Mesenchymal stem cell (in vitro differentiated cells and primary cell): ENCODE data around the gene INSIG2. TPM values are rescaled to one million over a fixed set of nuclear protein-coding genes. Genes with fewer than 3 reads are reported as not detected.
A peak's percentile ranks its signal among the peaks of the same experiment; 100 is the strongest.

Experiments used
- DNase-seq: peaks from one replicate; pipeline ENCODE4 v3.0.0-alpha.2; 2013
- H2AFZ ChIP-seq: one replicate; pipeline ENCODE4 v1.6.1; 2013; ENCODE audit warnings: low read depth, mild to moderate bottlenecking, control low read depth, inconsistent platforms, low read length, moderate library complexity
- H2AK5ac ChIP-seq: 2 replicates; pipeline ENCODE4 v1.6.1; 2013; ENCODE audit warnings: low read length, moderate library complexity, mild to moderate bottlenecking, inconsistent platforms; ENCODE audit not compliant: severe bottlenecking
- H2BK120ac ChIP-seq: one replicate; pipeline ENCODE4 v1.6.1; 2013; ENCODE audit warnings: low read depth, mild to moderate bottlenecking, inconsistent platforms, low read length, moderate library complexity
- H2BK12ac ChIP-seq, 2 experiments: one replicate each; pipeline ENCODE4 v1.6.1; 2013; ENCODE audit warnings: inconsistent platforms in 2 of 2, low read length in 2 of 2, mild to moderate bottlenecking in 2 of 2, moderate library complexity in 2 of 2, control low read depth in 1 of 2
- H2BK15ac ChIP-seq: one replicate; pipeline ENCODE4 v1.6.1; 2013; ENCODE audit warnings: mild to moderate bottlenecking, low read depth, inconsistent platforms; ENCODE audit not compliant: poor library complexity, severe bottlenecking
- H2BK5ac ChIP-seq: 2 replicates; pipeline ENCODE4 v1.6.1; 2013; ENCODE audit warnings: low read depth, mild to moderate bottlenecking, low read length, control low read depth, inconsistent platforms; ENCODE audit not compliant: poor library complexity, severe bottlenecking
- H3K14ac ChIP-seq, 2 experiments: one replicate each; pipeline ENCODE4 v1.6.1; 2013; ENCODE audit warnings: inconsistent platforms in 2 of 2, low read length in 2 of 2, control low read depth in 1 of 2, mild to moderate bottlenecking in 1 of 2, moderate library complexity in 1 of 2
- H3K18ac ChIP-seq, 2 experiments: one replicate each; pipeline ENCODE4 v1.6.1; 2013; ENCODE audit warnings: inconsistent platforms in 2 of 2, low read length in 2 of 2, control low read depth in 1 of 2, low read depth in 1 of 2, mild to moderate bottlenecking in 1 of 2
- H3K23ac ChIP-seq, 2 experiments: one replicate each; pipeline ENCODE4 v1.6.1; 2013; ENCODE audit warnings: inconsistent platforms in 2 of 2, low read length in 2 of 2, mild to moderate bottlenecking in 2 of 2, moderate library complexity in 2 of 2, control low read depth in 1 of 2
- H3K27ac ChIP-seq: 2 replicates; pipeline ENCODE4 v1.5.1; 2013; ENCODE audit warnings: mild to moderate bottlenecking, moderate library complexity, low read length, control low read depth, inconsistent platforms; ENCODE audit not compliant: poor library complexity, severe bottlenecking
- H3K27me3 ChIP-seq, 2 experiments: 2 replicates each; pipeline versions ENCODE4 v1.6.1 to v1.7.0; 2013; ENCODE audit warnings: low read length in 2 of 2, mild to moderate bottlenecking in 2 of 2, moderate library complexity in 2 of 2, control low read depth in 1 of 2, inconsistent platforms in 1 of 2; ENCODE audit not compliant: control insufficient read depth in 1 of 2, insufficient read depth in 1 of 2
- H3K36me3 ChIP-seq, 2 experiments: 2 replicates each; pipeline versions ENCODE4 v1.6.1 to v1.7.0; 2013; ENCODE audit warnings: low read length in 2 of 2, control low read depth in 1 of 2, inconsistent platforms in 1 of 2, low read depth in 1 of 2, mild to moderate bottlenecking in 1 of 2; ENCODE audit not compliant: insufficient read depth in 2 of 2, control insufficient read depth in 1 of 2
- H3K4ac ChIP-seq, 2 experiments: one replicate each; pipeline ENCODE4 v1.6.1; 2013; ENCODE audit warnings: inconsistent platforms in 2 of 2, low read length in 2 of 2, mild to moderate bottlenecking in 2 of 2, moderate library complexity in 2 of 2, control low read depth in 1 of 2, low read depth in 1 of 2
- H3K4me1 ChIP-seq: 2 replicates; pipeline ENCODE4 v1.6.1; 2013; ENCODE audit warnings: low read depth, low read length, control low read depth; ENCODE audit not compliant: control insufficient read depth, insufficient read depth
- H3K4me2 ChIP-seq: 2 replicates; pipeline ENCODE4 v1.6.1; 2013; ENCODE audit warnings: low read length, mild to moderate bottlenecking, inconsistent platforms; ENCODE audit not compliant: poor library complexity, severe bottlenecking
- H3K4me3 ChIP-seq, 2 experiments: 2 replicates each; pipeline versions ENCODE4 v1.5.1 to v1.7.0; 2013; ENCODE audit warnings: low read length in 2 of 2, mild to moderate bottlenecking in 2 of 2, control low read depth in 1 of 2, low read depth in 1 of 2; ENCODE audit not compliant: insufficient read depth in 1 of 2
- H3K79me1 ChIP-seq: replicated peaks from 2 replicates; pipeline ENCODE4 v1.6.1; 2013; ENCODE audit warnings: mild to moderate bottlenecking, control low read depth, low read length, inconsistent platforms; ENCODE audit not compliant: poor library complexity, severe bottlenecking
- H3K9ac ChIP-seq: 2 replicates; pipeline ENCODE4 v1.7.0; 2013; ENCODE audit warnings: mild to moderate bottlenecking, low read length, moderate library complexity
- H3K9me3 ChIP-seq: 2 replicates; pipeline ENCODE4 v1.7.0; 2013; ENCODE audit warnings: mild to moderate bottlenecking, low read length; ENCODE audit not compliant: control insufficient read depth
- H4K8ac ChIP-seq: one replicate; pipeline ENCODE4 v1.6.1; 2013; ENCODE audit warnings: inconsistent platforms, mild to moderate bottlenecking, low read length, moderate library complexity
- H4K91ac ChIP-seq: one replicate; pipeline ENCODE4 v1.6.1; 2013; ENCODE audit warnings: mild to moderate bottlenecking, low read length, inconsistent platforms
- WGBS: methylation state at CpG from one replicate; pipeline ENCODE4 v1.1.7; 2013; ENCODE audit warnings: mixed read lengths; 5-methylcytosine and 5-hydroxymethylcytosine counted together
- polyA plus RNA-seq, 2 experiments: library from polyadenylated mRNA; stranded (reverse); fragments of 200-250 nt; gene quantifications; one replicate each; pipeline ENCODE4 v1.2.3, GENCODE V29; 2013

Gene INSIG2
- 10.1 TPM for polyA plus RNA-seq (2013, experiment 1 of 2)
- 10.5 TPM for polyA plus RNA-seq (2013, experiment 2 of 2)

DNA sequence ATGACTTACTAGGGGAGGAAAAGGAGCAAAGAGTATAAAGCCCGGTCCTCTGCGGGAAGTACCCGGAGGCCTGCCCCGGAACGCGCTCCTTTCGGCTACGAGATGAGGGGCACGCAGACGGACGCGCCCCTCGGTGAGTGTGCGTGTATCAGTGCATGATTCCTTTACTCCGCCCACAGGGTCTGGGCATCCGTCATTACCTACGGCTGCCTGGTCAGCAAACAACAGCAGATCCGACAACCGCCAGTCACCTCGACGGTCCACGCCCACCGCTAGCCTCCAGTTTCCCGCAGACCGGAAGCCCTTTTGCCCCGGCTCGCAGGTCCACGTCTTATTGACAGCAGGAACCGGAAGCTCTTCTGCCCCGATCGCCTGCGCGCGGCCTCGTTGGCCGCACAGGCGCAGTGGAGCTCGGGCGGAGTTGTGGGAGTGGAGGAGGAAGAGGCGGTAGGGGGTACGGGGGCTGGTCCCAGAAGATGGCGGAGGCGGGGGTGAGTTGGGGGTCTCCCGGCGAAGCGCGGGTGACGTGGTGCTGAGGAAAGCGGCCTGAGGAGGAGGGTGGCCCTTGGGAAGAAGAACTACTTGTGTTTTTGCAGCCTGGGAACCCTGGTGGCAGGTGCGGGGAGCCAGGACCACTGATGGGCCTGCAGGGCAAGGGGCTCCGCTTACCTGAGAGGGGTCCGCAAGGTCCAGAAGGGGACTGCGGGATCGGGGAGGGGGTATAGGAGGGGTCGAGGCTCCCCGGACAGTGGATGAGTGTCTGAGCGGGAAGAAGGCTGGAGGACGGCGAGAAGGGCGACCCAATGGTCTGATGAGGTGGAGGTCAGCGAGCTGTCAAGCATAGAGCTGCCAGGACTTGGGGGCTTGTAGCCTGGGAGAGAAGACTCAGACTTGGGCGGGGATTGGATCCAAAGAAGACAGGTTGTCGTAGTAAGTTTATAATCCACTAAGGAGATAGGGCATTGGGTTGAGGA is at the start of gene INSIG2:
Gene INSIG2 (plus strand): TSS at position 421 of the 974 bp plus-strand sequence. CDS start 8,086 bp downstream, outside the sequence.
- Histone ChIP-seq H3K36me3 (no peaks in the 10 kb centered on the region), H3K4ac (peak within 1 kb of the TSS in 1 of 2 experiments; percentile 95), H4K91ac (peak within 1 kb of the TSS; percentile 90), H2AK5ac (no peak within 1 kb of the TSS), H3K4me3 (peak within 1 kb of the TSS; percentile 86 to 98), H3K27me3 (peaks cover 0 to 12% of the 10 kb centered on the region in 2 experiments), H2BK120ac (peak within 1 kb of the TSS; percentile 0), H2BK15ac (no peak within 1 kb of the TSS), H2BK5ac (peak within 1 kb of the TSS; percentile 19), H3K27ac (peak within 1 kb of the TSS; percentile 35), H3K18ac (peak within 1 kb of the TSS; percentile 94 to 96), H2AFZ (peak within 1 kb of the TSS; percentile 95), H3K4me1 (no peaks in the 10 kb centered on the region), H4K8ac (peak within 1 kb of the TSS; percentile 91), H3K9ac (peak within 1 kb of the TSS; percentile 93), H3K79me1 (peaks cover 9% of the 10 kb centered on the region), H2BK12ac (peak within 1 kb of the TSS; percentile 83 to 84), H3K14ac (peak within 1 kb of the TSS in 1 of 2 experiments; percentile 87), H3K23ac (no peak within 1 kb of the TSS), H3K4me2 (peak within 1 kb of the TSS; percentile 98), H3K9me3 (no peaks in the 10 kb centered on the region)
- WGBS = under 1% methylated on average over 63 of the region's 63 CpGs
- peak; percentile 94 for DNase-seq

GRCh38 chr2:118040891-118041290 is 47.4 kb upstream of the INSIG2 start:
- H2BK5ac ChIP-seq = no peak overlapping the region
- no peak overlapping the region for H3K27ac ChIP-seq
- no peak overlapping the region for H2AK5ac ChIP-seq
- H2BK120ac ChIP-seq = no peak overlapping the region
- DNase-seq = no peak
- no peaks in the 10 kb centered on the region for H3K79me1 ChIP-seq
- H3K23ac ChIP-seq = no peak overlapping the region
- H4K8ac ChIP-seq = no peak overlapping the region
- H2BK12ac ChIP-seq = no peak overlapping the region
- WGBS = 84% methylated on average over 7 of the region's 7 CpGs
- peaks cover 15 to 23% of the 10 kb centered on the region in 2 experiments for H3K27me3 ChIP-seq
- no peak overlapping the region for H3K4me2 ChIP-seq
- no peak overlapping the region for H3K4me3 ChIP-seq
- H3K4ac ChIP-seq = no peak overlapping the region
- no peak overlapping the region for H3K9ac ChIP-seq
- no peak overlapping the region for H2AFZ ChIP-seq
- H3K18ac ChIP-seq = no peak overlapping the region
- no peaks in the 10 kb centered on the region for H3K36me3 ChIP-seq
- no peak overlapping the region for H2BK15ac ChIP-seq
- no peaks in the 10 kb centered on the region for H3K4me1 ChIP-seq
- no peak overlapping the region for H4K91ac ChIP-seq
- no peak overlapping the region for H3K14ac ChIP-seq
- peaks cover 16% of the 10 kb centered on the region for H3K9me3 ChIP-seq

DNA sequence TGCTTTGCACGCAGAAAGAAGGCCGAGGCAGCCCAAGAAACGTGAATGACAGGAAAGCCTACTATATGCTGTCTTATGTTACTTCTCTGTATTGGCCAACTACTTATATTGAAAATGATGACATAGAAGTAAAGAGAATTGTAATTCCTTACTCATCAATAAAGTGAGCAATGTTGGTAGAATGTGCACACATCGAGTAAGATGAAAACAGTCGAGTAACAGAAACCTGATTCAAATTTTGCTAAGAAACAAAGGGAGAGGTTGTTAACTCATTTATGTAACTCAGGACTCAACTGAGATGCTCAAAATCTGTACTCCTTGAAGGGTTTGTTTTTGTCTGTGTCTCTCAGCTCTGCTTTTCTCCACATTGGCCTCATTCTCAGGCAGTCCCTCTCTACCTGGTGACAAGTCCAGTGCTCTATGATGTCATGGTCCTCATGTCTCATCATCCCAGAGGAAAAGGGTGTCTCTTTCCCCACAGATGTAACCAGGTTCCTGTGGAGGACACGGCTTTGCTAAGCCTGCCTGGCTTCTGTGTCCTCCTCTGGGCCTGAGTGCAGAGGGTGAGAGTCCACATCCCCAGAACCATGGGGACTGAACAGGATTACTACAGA is 44.1 kb upstream of the INSIG2 start:
- Histone ChIP-seq H4K91ac (no peak overlapping the region), H2AFZ (no peak overlapping the region), H3K79me1 (no peaks in the 10 kb centered on the region), H4K8ac (no peak overlapping the region), H2BK15ac (no peak overlapping the region), H3K23ac (no peak overlapping the region), H2AK5ac (no peak overlapping the region), H3K14ac (no peak overlapping the region), H3K9me3 (no peaks in the 10 kb centered on the region), H3K27me3 (peaks cover 14 to 22% of the 10 kb centered on the region in 2 experiments), H3K27ac (no peak overlapping the region), H3K4me2 (no peak overlapping the region), H2BK120ac (no peak overlapping the region), H3K4me1 (no peaks in the 10 kb centered on the region), H2BK5ac (no peak overlapping the region), H3K36me3 (no peaks in the 10 kb centered on the region), H3K9ac (peak overlapping the region; percentile 53), H3K4me3 (no peak overlapping the region), H3K4ac (no peak overlapping the region), H2BK12ac (no peak overlapping the region), H3K18ac (no peak overlapping the region)
- 87% methylated on average over 6 of the region's 6 CpGs for WGBS
- DNase-seq = no peak

GRCh38 chr2:118044854-118045253 is 43.4 kb upstream of the INSIG2 start:
- DNase-seq = no peak
- Histone ChIP-seq H2BK120ac (no peak overlapping the region), H4K8ac (no peak overlapping the region), H2BK15ac (no peak overlapping the region), H2BK12ac (no peak overlapping the region), H3K9me3 (no peaks in the 10 kb centered on the region), H3K36me3 (no peaks in the 10 kb centered on the region), H3K27me3 (peaks cover 14 to 29% of the 10 kb centered on the region in 2 experiments), H4K91ac (no peak overlapping the region), H3K4me2 (no peak overlapping the region), H3K4ac (no peak overlapping the region), H3K14ac (no peak overlapping the region), H3K23ac (no peak overlapping the region), H2AFZ (no peak overlapping the region), H3K18ac (no peak overlapping the region), H3K4me3 (no peak overlapping the region), H2BK5ac (no peak overlapping the region), H3K4me1 (no peaks in the 10 kb centered on the region), H3K9ac (peak overlapping the region; percentile 53), H3K27ac (no peak overlapping the region), H2AK5ac (no peak overlapping the region), H3K79me1 (no peaks in the 10 kb centered on the region)
- 100% methylated on average over 1 of the region's 2 CpGs for WGBS
